Measurements from ENCODE around the gene PLEKHM3.

Gene PLEKHM3

GRCh38 chr2:207863345-207863744 is 162.0 kb downstream of the PLEKHM3 start:
- no peak overlapping the region for H3K9ac ChIP-seq (ENCODE audit: low read length)
- TF ChIP-seq CTCF (IDR thresholded peaks at IDR 0.05; ENCODE audit: low read depth, low read length) (no peak), EZH2phosphoT487 (IDR thresholded peaks at IDR 0.05; ENCODE audit: low read depth) (no peak)
- H3K27ac ChIP-seq (ENCODE audit: low read length), result no peak overlapping the region
- no peaks in the 10 kb centered on the region for H3K4me1 ChIP-seq (ENCODE audit: low read length)
- no peaks in the 10 kb centered on the region for H3K36me3 ChIP-seq (replicated peaks; ENCODE audit: low read depth, low read length)
- no peaks in the 10 kb centered on the region for H3K79me2 ChIP-seq (ENCODE audit: low read length)
- no peak overlapping the region for H3K4me2 ChIP-seq (ENCODE audit: low read length)
- no peaks in the 10 kb centered on the region for H3K27me3 ChIP-seq (ENCODE audit: low read depth, low read length)
- no peak overlapping the region for H2AFZ ChIP-seq (ENCODE audit: low read depth, low read length)
- H3K4me3 ChIP-seq (ENCODE audit: low read length), result no peak overlapping the region
- no peaks in the 10 kb centered on the region for H4K20me1 ChIP-seq (ENCODE audit: insufficient read depth, low read length)
- H3K9me3 ChIP-seq (ENCODE audit: insufficient read depth, low read length), result no peaks in the 10 kb centered on the region

- Histone ChIP-seq H2AFZ (ENCODE audit: low read depth, low read length) (no peak overlapping the region), H3K36me3 (replicated peaks; ENCODE audit: low read depth, low read length) (no peaks in the 10 kb centered on the region), H3K9ac (ENCODE audit: low read length) (no peak overlapping the region), H3K79me2 (ENCODE audit: low read length) (no peaks in the 10 kb centered on the region), H4K20me1 (ENCODE audit: insufficient read depth, low read length) (no peaks in the 10 kb centered on the region), H3K4me2 (ENCODE audit: low read length) (no peak overlapping the region), H3K4me3 (ENCODE audit: low read length) (no peak overlapping the region), H3K4me1 (ENCODE audit: low read length) (no peaks in the 10 kb centered on the region), H3K27ac (ENCODE audit: low read length) (no peak overlapping the region), H3K27me3 (ENCODE audit: low read depth, low read length) (no peaks in the 10 kb centered on the region), H3K9me3 (ENCODE audit: insufficient read depth, low read length) (no peaks in the 10 kb centered on the region)
- TF ChIP-seq CTCF (IDR thresholded peaks at IDR 0.05; ENCODE audit: low read depth, low read length) (no peak), EZH2phosphoT487 (IDR thresholded peaks at IDR 0.05; ENCODE audit: low read depth) (no peak)
These were observed 163.5 kb downstream of the PLEKHM3 start for GRCh38 chr2:207861789-207862188.

DNA sequence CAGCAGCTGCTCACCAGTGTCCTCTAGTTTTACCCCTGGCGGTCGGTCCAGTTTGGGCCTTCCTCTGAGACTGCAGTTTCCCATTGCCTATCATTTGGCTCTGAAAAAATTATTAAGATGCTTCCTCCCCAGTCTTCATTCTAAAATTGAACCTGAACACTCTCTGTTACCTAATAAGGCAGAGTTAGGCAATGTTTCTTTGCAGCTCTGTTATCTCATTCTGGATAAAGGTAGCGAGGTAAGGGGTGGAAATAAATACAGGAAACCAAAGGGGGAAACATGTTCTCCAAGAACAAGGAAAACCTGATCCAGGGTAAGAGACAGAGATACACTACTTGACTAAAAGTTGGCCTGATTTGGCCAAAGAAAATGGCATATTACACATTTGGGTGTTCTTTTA is 164.6 kb downstream of the PLEKHM3 start:
- Histone ChIP-seq H3K79me2 (ENCODE audit: low read length) (no peaks in the 10 kb centered on the region), H3K27me3 (ENCODE audit: low read depth, low read length) (no peaks in the 10 kb centered on the region), H3K9me3 (ENCODE audit: insufficient read depth, low read length) (no peaks in the 10 kb centered on the region), H3K27ac (ENCODE audit: low read length) (no peak overlapping the region), H3K4me2 (ENCODE audit: low read length) (no peak overlapping the region), H4K20me1 (ENCODE audit: insufficient read depth, low read length) (no peaks in the 10 kb centered on the region), H3K9ac (ENCODE audit: low read length) (no peak overlapping the region), H3K4me1 (ENCODE audit: low read length) (no peaks in the 10 kb centered on the region), H2AFZ (ENCODE audit: low read depth, low read length) (no peak overlapping the region), H3K36me3 (replicated peaks; ENCODE audit: low read depth, low read length) (no peaks in the 10 kb centered on the region), H3K4me3 (ENCODE audit: low read length) (no peak overlapping the region)
- TF ChIP-seq EZH2phosphoT487 (IDR thresholded peaks at IDR 0.05; ENCODE audit: low read depth) (no peak), CTCF (IDR thresholded peaks at IDR 0.05; ENCODE audit: low read depth, low read length) (no peak)

DNA sequence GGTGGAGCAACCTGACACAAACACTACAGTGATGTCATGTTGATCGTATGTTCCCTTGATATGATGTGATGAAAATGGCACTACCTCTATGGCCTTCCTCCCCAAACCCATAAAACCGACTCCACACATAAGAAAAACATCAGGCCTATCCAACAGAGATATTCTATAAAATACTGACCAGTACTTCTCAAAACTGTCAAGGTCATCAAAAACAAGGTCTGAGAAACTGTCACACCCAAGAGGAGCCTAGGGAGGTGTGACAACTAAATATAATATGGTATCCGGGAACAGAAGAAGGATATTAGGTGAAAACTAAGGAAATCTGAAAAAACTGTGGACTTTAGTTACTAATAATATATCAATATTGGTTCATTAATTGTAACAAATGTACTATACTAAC is 169.7 kb downstream of the PLEKHM3 start:
- no peak overlapping the region for H2AFZ ChIP-seq (ENCODE audit: low read depth, low read length)
- H3K27me3 ChIP-seq (ENCODE audit: low read depth, low read length), result no peaks in the 10 kb centered on the region
- H3K4me1 ChIP-seq (ENCODE audit: low read length), result no peaks in the 10 kb centered on the region
- TF ChIP-seq EZH2phosphoT487 (IDR thresholded peaks at IDR 0.05; ENCODE audit: low read depth), result no peak
- no peak for TF ChIP-seq CTCF (IDR thresholded peaks at IDR 0.05; ENCODE audit: low read depth, low read length)
- H3K79me2 ChIP-seq (ENCODE audit: low read length), result no peaks in the 10 kb centered on the region
- no peak overlapping the region for H3K4me3 ChIP-seq (ENCODE audit: low read length)
- H3K36me3 ChIP-seq (replicated peaks; ENCODE audit: low read depth, low read length), result no peaks in the 10 kb centered on the region
- H3K9ac ChIP-seq (ENCODE audit: low read length), result no peak overlapping the region
- H3K9me3 ChIP-seq (ENCODE audit: insufficient read depth, low read length), result no peaks in the 10 kb centered on the region
- no peak overlapping the region for H3K4me2 ChIP-seq (ENCODE audit: low read length)
- H4K20me1 ChIP-seq (ENCODE audit: insufficient read depth, low read length), result no peaks in the 10 kb centered on the region
- H3K27ac ChIP-seq (ENCODE audit: low read length), result no peak overlapping the region

Data from OCI-LY3 (cell line).